Fibroblast of skin of right biceps (primary cell): Measurements from ENCODE around the gene PDCD1.
A peak's percentile ranks its signal among the peaks of the same experiment; 100 is the strongest.

ENCODE experiments used
- DNase-seq: peaks from one replicate; pipeline ENCODE4 v3.0.0-alpha.2; 2013

PDCD1 gene

GRCh38 chr2:241864168-241864849 is 5.6 kb upstream of the PDCD1 start:
- no peak for DNase-seq

GRCh38 chr2:241863536-241863954 is 4.9 kb upstream of the PDCD1 start:
- DNase-seq: peak; percentile 30

GRCh38 chr2:241862775-241863535 is 4.3 kb upstream of the PDCD1 start:
- DNase-seq: no peak

- DNase-seq: no peak
These were observed 3.4 kb upstream of the PDCD1 start for GRCh38 chr2:241862093-241862492.

- DNase-seq: no peak
These were observed 2.6 kb upstream of the PDCD1 start for GRCh38 chr2:241861264-241861663.

- no peak for DNase-seq
These were observed 1.7 kb upstream of the PDCD1 start for GRCh38 chr2:241860184-241861078.

GRCh38 chr2:241859436-241860183 is 916 bp upstream of the PDCD1 start:
- peak; percentile 24 for DNase-seq

- no peak for DNase-seq
These were observed 332 bp upstream of the PDCD1 start for GRCh38 chr2:241859017-241859435.

GRCh38 chr2:241857572-241858121 is 1.0 kb downstream of the PDCD1 start:
- no peak for DNase-seq

GRCh38 chr2:241857041-241857541 is 1.6 kb downstream of the PDCD1 start:
- DNase-seq: no peak

GRCh38 chr2:241855888-241856422 is 2.7 kb downstream of the PDCD1 start:
- DNase-seq: no peak

GRCh38 chr2:241855245-241855887 is 3.3 kb downstream of the PDCD1 start:
- no peak for DNase-seq

- DNase-seq: no peak
These were observed 4.1 kb downstream of the PDCD1 start for GRCh38 chr2:241854342-241855244.

GRCh38 chr2:241853651-241854341 is 4.9 kb downstream of the PDCD1 start:
- DNase-seq: peak; percentile 22

GRCh38 chr2:241852981-241853631 is 5.6 kb downstream of the PDCD1 start:
- no peak for DNase-seq

GRCh38 chr2:241852116-241852980 is 6.3 kb downstream of the PDCD1 start:
- no peak for DNase-seq

- DNase-seq: no peak
These were observed 7.2 kb downstream of the PDCD1 start for GRCh38 chr2:241851325-241852115.
